Keratinocyte (primary cell): ENCODE data around the gene HELZ2.

Experiments
- CTCF ChIP-seq, 3 experiments: IDR thresholded peaks in 1 of 3; conservative IDR thresholded peaks in 1 of 3; optimal IDR thresholded peaks in 1 of 3; 2 replicates in 2 of 3; 3 replicates in 1 of 3; pipeline versions ENCODE3 to v1.5.1; 2011; ENCODE audit warnings: low read length in 3 of 3, mild to moderate bottlenecking in 3 of 3, moderate library complexity in 2 of 3, control low read depth in 1 of 3, inconsistent platforms in 1 of 3; ENCODE audit not compliant: insufficient read depth in 2 of 3; ENCODE audit errors: extremely low read depth in 1 of 3
- EZH2 ChIP-seq: IDR thresholded peaks from one replicate; pipeline ENCODE4 v1.6.1; 2012; ENCODE audit warnings: inconsistent platforms, mild to moderate bottlenecking, low read length, moderate library complexity

- TF ChIP-seq EZH2: no peak
- TF ChIP-seq CTCF (optimal IDR thresholded peaks at IDR 0.05 in 1 of 3, IDR thresholded peaks at IDR 0.05 in 1 of 3, conservative IDR thresholded peaks at IDR 0.05 in 1 of 3; ENCODE audit: extremely low read depth in 1 of 3, insufficient read depth in 2 of 3, low read length in 3 of 3): no peak
Measured at GRCh38 chr20:63596423-63596822, 22.4 kb upstream of the HELZ2 start.
